ENCODE results near the gene TAGLN.

Gene TAGLN

GRCh38 chr11:117197006-117197405 lies 2.2 kb upstream of the TAGLN start:
- peaks cover 4% of the 10 kb centered on the region for H3K4me1 ChIP-seq (ENCODE audit: insufficient read depth, poor library complexity, severe bottlenecking)
- H3K27me3 ChIP-seq (ENCODE audit: insufficient read depth, poor library complexity, severe bottlenecking), result no peaks in the 10 kb centered on the region
- H3K27ac ChIP-seq (ENCODE audit: poor library complexity, severe bottlenecking), result no peak overlapping the region
- no peak overlapping the region for H3K4me3 ChIP-seq (ENCODE audit: severe bottlenecking)
- no peak for ATAC-seq (ENCODE audit: low read depth)
- H3K9me3 ChIP-seq (ENCODE audit: severe bottlenecking), result no peaks in the 10 kb centered on the region
- no peaks in the 10 kb centered on the region for H3K36me3 ChIP-seq (ENCODE audit: low read depth)
- no peak for TF ChIP-seq CTCF (IDR thresholded peaks at IDR 0.05; ENCODE audit: poor library complexity, severe bottlenecking)
- no peak for DNase-seq (ENCODE audit: low spot score)

GRCh38 chr11:117197516-117198456 lies 1.4 kb upstream of the TAGLN start:
- ATAC-seq (ENCODE audit: low read depth), result no peak
- no peak overlapping the region for H3K4me3 ChIP-seq (ENCODE audit: severe bottlenecking)
- H3K27ac ChIP-seq (ENCODE audit: poor library complexity, severe bottlenecking), result peak overlapping the region; percentile 51

GRCh38 chr11:117198613-117199012 lies 557 bp upstream of the TAGLN start:
- Histone ChIP-seq H3K4me3 (ENCODE audit: severe bottlenecking) (peak overlapping the region; percentile 6), H3K27me3 (ENCODE audit: insufficient read depth, poor library complexity, severe bottlenecking) (no peaks in the 10 kb centered on the region), H3K27ac (ENCODE audit: poor library complexity, severe bottlenecking) (peak overlapping the region; percentile 51), H3K4me1 (ENCODE audit: insufficient read depth, poor library complexity, severe bottlenecking) (peaks cover 4% of the 10 kb centered on the region), H3K9me3 (ENCODE audit: severe bottlenecking) (no peaks in the 10 kb centered on the region), H3K36me3 (ENCODE audit: low read depth) (no peaks in the 10 kb centered on the region)
- TF ChIP-seq CTCF (IDR thresholded peaks at IDR 0.05; ENCODE audit: poor library complexity, severe bottlenecking), result no peak
- ATAC-seq (ENCODE audit: low read depth) (no peak), DNase-seq (ENCODE audit: low spot score) (no peak)

More at GRCh38 chr11:117197516-117198456, 1.4 kb upstream of the TAGLN start:
- Histone ChIP-seq H3K4me1 (ENCODE audit: insufficient read depth, poor library complexity, severe bottlenecking) (peaks cover 4% of the 10 kb centered on the region), H3K9me3 (ENCODE audit: severe bottlenecking) (no peaks in the 10 kb centered on the region), H3K36me3 (ENCODE audit: low read depth) (no peaks in the 10 kb centered on the region), H3K27me3 (ENCODE audit: insufficient read depth, poor library complexity, severe bottlenecking) (no peaks in the 10 kb centered on the region)
- TF ChIP-seq CTCF (IDR thresholded peaks at IDR 0.05; ENCODE audit: poor library complexity, severe bottlenecking), result no peak
- no peak for DNase-seq (ENCODE audit: low spot score)

- H3K9me3 ChIP-seq (ENCODE audit: severe bottlenecking), result no peaks in the 10 kb centered on the region
- H3K36me3 ChIP-seq (ENCODE audit: low read depth), result 0 out of 2 replicates have a peak, but pooled peaks cover under 1% of the 10 kb centered on the region
- H3K4me3 ChIP-seq (ENCODE audit: severe bottlenecking), result no peak overlapping the region
- TF ChIP-seq CTCF (IDR thresholded peaks at IDR 0.05; ENCODE audit: poor library complexity, severe bottlenecking), result no peak
- H3K27ac ChIP-seq (ENCODE audit: poor library complexity, severe bottlenecking), result peak overlapping the region; percentile 51
- ATAC-seq (ENCODE audit: low read depth) (no peak), DNase-seq (ENCODE audit: low spot score) (no peak)
- peaks cover 4% of the 10 kb centered on the region for H3K4me1 ChIP-seq (ENCODE audit: insufficient read depth, poor library complexity, severe bottlenecking)
- no peaks in the 10 kb centered on the region for H3K27me3 ChIP-seq (ENCODE audit: insufficient read depth, poor library complexity, severe bottlenecking)
Observed at GRCh38 chr11:117199916-117200812, 994 bp downstream of the TAGLN start.

All from RWPE2 (cell line).